ENCODE results near the gene TTC7B.

Gene TTC7B

DNA sequence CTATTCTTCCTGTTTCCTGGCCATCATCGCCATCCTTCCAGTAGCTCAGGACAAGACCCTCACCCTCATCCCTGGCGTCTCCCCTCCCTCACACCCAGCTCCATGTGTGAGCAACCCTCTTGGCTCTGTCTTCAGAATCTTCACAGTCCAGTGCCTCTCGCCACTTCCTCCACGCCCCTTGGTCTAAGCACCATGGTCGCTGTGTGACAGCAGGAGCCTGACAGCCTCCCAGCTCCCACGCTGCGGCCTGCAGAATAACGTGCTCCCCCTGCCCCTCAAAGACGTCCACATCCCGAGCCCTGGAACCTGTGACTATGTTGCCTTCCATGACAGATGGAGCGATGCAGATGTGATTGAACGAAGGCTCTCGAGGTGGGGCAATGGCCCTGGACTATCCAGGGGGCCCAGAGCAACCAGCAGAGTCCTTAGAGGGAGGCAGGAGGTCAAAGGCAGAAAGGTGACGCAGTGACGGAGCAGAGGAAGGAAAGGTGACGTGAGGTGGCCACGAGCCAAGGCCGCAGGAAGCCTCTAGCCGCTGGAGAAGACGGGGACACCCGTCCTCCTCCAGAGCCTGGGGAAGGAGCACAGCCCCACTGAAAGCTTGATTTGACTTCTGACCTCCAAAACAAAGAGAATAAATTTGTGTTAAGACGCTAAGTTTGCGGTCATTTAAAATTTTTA, 279.6 kb downstream of the TTC7B start:
- no peak for TF ChIP-seq CTCF (conservative IDR thresholded peaks at IDR 0.05; ENCODE audit: low read depth)
- ChIA-PET CTCF (no interaction called here), POLR2A (ENCODE audit: low non-redundant PET) (no interaction called here)
- no peak for DNase-seq (ENCODE audit: low spot score)
- H3K27ac ChIP-seq: peak overlapping the region; percentile 9; the same call in 1 of the 2 replicates

DNA sequence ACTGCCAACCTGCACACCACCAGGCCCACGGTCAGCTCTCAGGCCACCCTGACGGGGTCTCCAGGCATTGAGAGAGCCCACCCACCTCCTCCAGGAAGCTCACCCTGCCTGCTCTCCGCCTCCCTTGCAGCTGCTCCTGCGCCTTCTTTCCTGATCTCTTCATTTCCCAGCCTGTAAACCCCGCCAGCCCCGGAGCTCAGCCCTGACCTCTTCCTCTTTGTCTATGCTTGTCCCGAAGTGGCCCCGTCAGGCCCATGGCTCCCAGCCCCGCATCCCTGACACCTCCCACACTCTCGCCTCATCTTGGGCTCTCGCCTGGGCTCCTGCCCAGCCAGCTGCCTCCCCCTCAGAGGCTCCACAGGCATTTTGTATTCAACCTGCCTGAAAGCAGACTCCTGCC, 280.1 kb downstream of the TTC7B start:
- ChIA-PET POLR2A (ENCODE audit: low non-redundant PET) (interaction anchor here (0.5 kb wide), 1 partner anchor 13 kb away, joined by 3 read pairs; no protein-coding TSS in a partner anchor), CTCF (no interaction called here)
- H3K27ac ChIP-seq: peak overlapping the region; percentile 9; the same call in 1 of the 2 replicates
- no peak for DNase-seq (ENCODE audit: low spot score)
- TF ChIP-seq CTCF (conservative IDR thresholded peaks at IDR 0.05; ENCODE audit: low read depth): no peak

- CTCF ChIA-PET: no interaction called here
- POLR2A ChIA-PET (ENCODE audit: low non-redundant PET): interaction anchor here (0.5 kb wide), 1 partner anchor 13 kb away, joined by 3 read pairs; no protein-coding TSS in a partner anchor
Measured at GRCh38 chr14:90535556-90536090, 280.6 kb downstream of the TTC7B start.

GRCh38 chr14:90534838-90535555, 281.2 kb downstream of the TTC7B start:
- H3K27ac ChIP-seq: no peak overlapping the region
- POLR2A ChIA-PET (ENCODE audit: low non-redundant PET): no interaction called here
- TF ChIP-seq CTCF (conservative IDR thresholded peaks at IDR 0.05; ENCODE audit: low read depth): no peak
- CTCF ChIA-PET: no interaction called here
- no peak for DNase-seq (ENCODE audit: low spot score)

More at GRCh38 chr14:90535556-90536090, 280.6 kb downstream of the TTC7B start:
- TF ChIP-seq CTCF (conservative IDR thresholded peaks at IDR 0.05; ENCODE audit: low read depth): no peak
- peak overlapping the region; percentile 9; the same call in 1 of the 2 replicates for H3K27ac ChIP-seq
- DNase-seq (ENCODE audit: low spot score): no peak

DNA sequence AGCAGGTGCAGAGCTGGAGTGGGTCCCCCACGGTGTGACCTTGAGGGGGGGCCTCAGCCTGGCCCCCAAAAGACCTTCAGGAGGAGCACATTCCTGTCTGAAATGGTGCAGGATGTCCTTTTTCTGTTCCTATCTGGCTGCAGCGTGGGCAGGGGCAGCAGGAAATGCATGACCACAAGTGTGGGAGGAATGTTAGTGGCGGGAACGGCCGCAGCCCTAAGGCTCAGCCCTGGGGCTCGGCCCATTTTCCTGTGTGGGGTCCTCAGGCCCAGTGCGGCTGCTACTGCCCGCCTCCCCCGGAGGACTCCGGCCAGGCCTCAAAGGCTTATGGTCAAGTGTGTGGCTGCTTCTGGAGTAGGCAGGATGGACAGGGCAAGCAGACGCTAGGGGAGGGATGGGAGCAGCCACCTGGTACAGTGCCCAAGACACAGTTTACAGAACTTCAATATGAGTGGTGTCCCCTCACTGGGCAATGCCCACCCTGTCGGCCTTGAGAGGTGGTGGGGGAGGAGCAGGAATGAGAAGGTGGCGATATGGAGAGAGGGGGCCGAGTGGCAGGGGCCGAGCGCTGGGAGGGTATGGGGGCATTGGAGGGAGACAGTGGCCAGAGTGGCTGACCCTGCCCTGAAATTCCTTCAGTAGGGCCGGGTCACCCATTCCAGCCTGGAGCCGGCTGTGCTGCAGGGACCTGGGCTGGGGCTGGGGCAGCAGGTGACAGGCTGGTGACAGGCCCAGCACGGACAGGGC, 282.0 kb downstream of the TTC7B start:
- ChIA-PET POLR2A (ENCODE audit: low non-redundant PET) (no interaction called here), CTCF (no interaction called here)
- no peak for TF ChIP-seq CTCF (conservative IDR thresholded peaks at IDR 0.05; ENCODE audit: low read depth)
- no peak overlapping the region for H3K27ac ChIP-seq
- DNase-seq (ENCODE audit: low spot score): no peak

DNA sequence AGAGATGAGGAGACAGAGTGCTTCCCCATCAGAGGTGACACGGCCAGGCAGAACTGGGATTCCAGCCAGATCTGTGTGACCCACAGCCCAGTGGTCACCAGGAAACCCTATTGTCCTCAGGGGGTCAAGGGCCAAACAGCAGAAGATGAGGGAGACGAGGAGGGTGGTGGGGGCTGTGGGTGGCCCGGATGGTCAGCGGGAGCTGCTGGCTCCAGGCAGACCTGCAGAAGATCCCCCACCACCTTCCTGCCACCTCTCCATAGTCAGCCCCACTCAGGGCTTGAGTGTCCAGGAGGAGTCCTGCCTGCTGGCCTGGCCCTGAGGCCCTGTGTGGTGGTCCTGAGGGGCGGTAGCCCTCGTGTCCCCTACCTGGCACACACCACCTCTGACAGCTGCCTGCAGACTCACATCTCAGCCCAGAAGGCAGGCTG, 282.6 kb downstream of the TTC7B start:
- no peak for TF ChIP-seq CTCF (conservative IDR thresholded peaks at IDR 0.05; ENCODE audit: low read depth)
- ChIA-PET CTCF (no interaction called here), POLR2A (ENCODE audit: low non-redundant PET) (no interaction called here)
- DNase-seq (ENCODE audit: low spot score): no peak
- no peak overlapping the region for H3K27ac ChIP-seq

All from RWPE1 (cell line).